Neural cell (in vitro differentiated cells): ENCODE measurements around the gene E2F4. TPM values are rescaled to one million over a fixed set of nuclear protein-coding genes. Genes with fewer than 3 reads are reported as not detected.

Source experiments
- H2AFZ ChIP-seq: fragments of 200-600, 300-800 bp; sonication (generic), shearing (Covaris generic); 2 replicates; pipeline ENCODE4 v1.6.0; 2014; ENCODE audit warnings: low read depth, mild to moderate bottlenecking, antibody characterized with exemption, low read length, moderate library complexity
- H3F3A ChIP-seq: fragments of 200-600 bp; shearing (Covaris generic); 2 replicates; pipeline ENCODE4 v1.6.1; 2016; ENCODE audit warnings: mild to moderate bottlenecking, moderate library complexity, mixed read lengths, antibody characterized with exemption, low read length; ENCODE audit not compliant: insufficient read depth, poor library complexity, severe bottlenecking
- H3K27ac ChIP-seq: fragments of 200-600, 300-800 bp; sonication (generic), shearing (Covaris generic); 2 replicates; pipeline ENCODE4 v1.5.1; 2014; ENCODE audit warnings: mild to moderate bottlenecking, low read length, moderate library complexity
- H3K27me3 ChIP-seq: fragments of 300-800, 200-600 bp; sonication (generic), shearing (Covaris generic); 2 replicates; pipeline ENCODE4 v1.6.0; 2014; ENCODE audit warnings: mild to moderate bottlenecking, low read depth, low read length, moderate library complexity; ENCODE audit not compliant: insufficient read depth
- H3K36me3 ChIP-seq: fragments of 300-800, 200-600 bp; sonication (generic), shearing (Covaris generic); 2 replicates; pipeline ENCODE4 v1.5.1; 2014; ENCODE audit warnings: mild to moderate bottlenecking, antibody characterized with exemption, low read length, moderate library complexity; ENCODE audit not compliant: insufficient read depth
- H3K4me2 ChIP-seq: fragments of 300-800, 200-600 bp; sonication (generic), shearing (Covaris generic); 2 replicates; pipeline ENCODE4 v1.6.0; 2014; ENCODE audit warnings: mild to moderate bottlenecking, low read length
- H3K4me3 ChIP-seq: fragments of 300-800, 200-600 bp; sonication (generic), shearing (Covaris generic); 2 replicates; pipeline ENCODE4 v1.5.1; 2014; ENCODE audit warnings: mild to moderate bottlenecking, low read length, moderate library complexity
- H3K79me2 ChIP-seq: fragments of 200-600 bp; shearing (Covaris generic); replicated peaks from 2 replicates; pipeline ENCODE4 v1.6.0; 2014; ENCODE audit warnings: mild to moderate bottlenecking, low read length, moderate library complexity; ENCODE audit not compliant: insufficient read depth
- H3K9ac ChIP-seq: fragments of 300-800, 200-600 bp; sonication (generic), shearing (Covaris generic); 2 replicates; pipeline ENCODE4 v1.6.1; 2016; ENCODE audit warnings: mild to moderate bottlenecking, low read length, mixed read lengths
- H3K9me2 ChIP-seq: fragments of 200-600 bp; shearing (Covaris generic); 2 replicates; pipeline ENCODE4 v1.6.1; 2016; ENCODE audit warnings: mild to moderate bottlenecking, low read length, mixed read lengths; ENCODE audit not compliant: insufficient read depth
- H3K9me3 ChIP-seq: fragments of 200-600, 300-800 bp; sonication (generic), shearing (Covaris generic); 2 replicates; pipeline ENCODE4 v1.6.1; 2016; ENCODE audit warnings: mild to moderate bottlenecking, mixed run types, low read length, moderate library complexity, mixed read lengths
- H4K20me1 ChIP-seq: fragments of 200-600 bp; shearing (Covaris generic); 2 replicates; pipeline ENCODE4 v1.6.1; 2016; ENCODE audit warnings: mild to moderate bottlenecking, mixed run types; ENCODE audit not compliant: insufficient read depth
- EP300 ChIP-seq: fragments of 450-650 bp; conservative IDR thresholded peaks from 2 replicates; pipeline ENCODE4 v1.6.1; 2014; ENCODE audit warnings: antibody characterized with exemption, mild to moderate bottlenecking, moderate library complexity; ENCODE audit not compliant: poor library complexity, severe bottlenecking
- EZH2 ChIP-seq: fragments of 200-600, 300-800 bp; shearing (Covaris generic), sonication (generic); IDR thresholded peaks from 2 replicates; pipeline ENCODE4 v1.6.1; 2014; ENCODE audit warnings: antibody characterized with exemption, low read length, borderline replicate concordance, mild to moderate bottlenecking; ENCODE audit not compliant: insufficient read depth, poor library complexity, severe bottlenecking
- MXI1 ChIP-seq: fragments of 450-650 bp; conservative IDR thresholded peaks from 2 replicates; pipeline ENCODE4 v1.6.1; 2014; ENCODE audit warnings: antibody characterized with exemption, mild to moderate bottlenecking; ENCODE audit not compliant: poor library complexity, severe bottlenecking
- POLR2AphosphoS5 ChIP-seq: IDR thresholded peaks from 2 replicates; pipeline ENCODE4 v1.6.1; 2012
- RAD21 ChIP-seq: fragments of 450-650 bp; conservative IDR thresholded peaks from 2 replicates; pipeline ENCODE4 v1.6.1; 2014; ENCODE audit warnings: antibody characterized with exemption, mild to moderate bottlenecking, moderate library complexity
- SMC3 ChIP-seq: fragments of 450-650 bp; conservative IDR thresholded peaks from 2 replicates; pipeline ENCODE4 v1.6.1; 2014; ENCODE audit warnings: antibody characterized with exemption, mild to moderate bottlenecking, moderate library complexity; ENCODE audit not compliant: poor library complexity
- TAF1 ChIP-seq: IDR thresholded peaks from 2 replicates; pipeline ENCODE4 v1.6.1; 2012; ENCODE audit warnings: low read depth
- polyA plus RNA-seq: library from polyadenylated mRNA; depleted of rRNA; stranded (reverse); fragments of >200 nt; gene quantifications from 2 replicates; pipeline ENCODE4 v1.2.3, GENCODE V29; 2014
- TF ChIP-seq, protein P1 (sequence below): IDR thresholded peaks from 2 replicates; pipeline ENCODE4 v1.6.1; 2012; ENCODE audit warnings: borderline replicate concordance
- TF ChIP-seq, protein P2 (sequence below): fragments of 450-650 bp; IDR thresholded peaks from 2 replicates; pipeline ENCODE4 v1.5.1; 2014; ENCODE audit warnings: antibody characterized with exemption, mild to moderate bottlenecking, moderate library complexity; ENCODE audit not compliant: poor library complexity, severe bottlenecking

E2F4 gene
- polyA plus RNA-seq, 1 donor from 2014 or later: 112 TPM

DNA sequence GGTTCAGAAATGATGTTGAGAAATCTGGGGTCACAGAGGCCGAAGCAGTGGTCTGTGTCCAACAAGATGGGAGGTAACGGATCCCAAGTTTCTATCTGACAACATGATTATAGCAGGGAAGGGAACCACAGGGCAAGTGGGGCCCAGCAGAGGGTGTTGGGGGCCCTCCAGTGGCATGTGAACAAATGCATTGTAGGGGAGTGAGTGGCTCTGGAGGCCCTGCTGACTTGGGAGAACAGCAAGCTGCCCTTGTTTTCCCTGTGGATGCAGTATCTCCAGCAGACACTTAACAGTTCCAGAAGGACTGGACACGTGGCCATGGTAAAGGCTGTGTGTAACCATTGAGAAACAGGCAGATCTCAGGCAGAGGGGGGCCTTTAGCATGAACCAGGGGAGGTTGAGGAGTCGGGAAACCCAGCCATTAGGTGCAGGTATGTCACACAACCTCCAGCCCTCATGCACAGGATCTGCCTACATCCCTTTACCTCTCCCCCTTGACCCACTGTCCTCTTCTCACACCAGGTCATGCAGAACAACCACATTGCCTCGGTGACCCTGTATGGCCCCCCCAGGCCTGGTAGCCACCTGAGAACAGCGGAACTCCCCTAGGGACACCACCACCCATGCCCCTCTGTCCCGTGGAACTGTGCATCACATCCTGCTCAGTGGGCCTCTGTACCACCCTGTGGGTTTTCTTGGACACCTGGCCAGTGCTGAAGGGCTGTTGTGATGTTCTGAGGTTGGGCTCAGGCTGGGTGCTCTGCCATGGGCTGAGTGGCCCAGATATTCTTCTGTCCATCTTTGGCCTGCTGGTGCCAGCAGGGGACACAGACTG is 45.2 kb upstream of the E2F4 start:
- no peak overlapping the region for H3K9ac ChIP-seq

DNA sequence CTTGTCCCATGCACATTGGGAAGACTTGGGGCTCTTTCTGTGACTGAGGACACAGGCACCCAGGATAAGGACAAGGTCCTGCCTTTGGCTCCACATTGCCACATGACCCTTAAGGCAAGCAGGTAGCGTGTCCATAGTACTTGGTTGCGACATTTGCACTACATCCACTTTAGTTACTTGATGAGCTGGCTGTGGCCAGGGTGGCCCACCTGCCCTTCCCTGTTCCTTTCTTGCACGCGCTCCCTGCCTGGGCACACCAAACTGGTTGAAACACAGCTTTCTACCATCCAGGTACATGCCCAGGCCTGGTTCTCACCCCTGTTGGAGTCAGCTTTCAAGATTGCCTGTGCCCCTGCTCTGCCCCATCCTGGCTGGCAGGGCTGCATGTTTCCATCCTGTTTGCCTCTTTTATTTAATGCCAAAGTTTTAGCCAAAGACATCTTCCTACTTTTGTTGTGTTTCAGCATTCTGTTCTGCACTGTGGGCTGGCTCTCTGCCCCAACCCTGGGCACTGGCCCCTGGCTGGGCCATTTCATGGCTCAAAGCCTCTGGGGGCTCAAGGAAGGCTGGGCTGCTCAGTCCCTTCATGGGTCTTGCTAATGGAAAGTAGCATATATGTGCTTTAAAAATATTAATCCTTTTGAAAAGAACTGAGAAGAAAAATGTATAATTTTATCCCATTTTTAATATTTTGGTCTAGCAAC is 44.4 kb upstream of the E2F4 start:
- Histone ChIP-seq H3K27ac (no peak overlapping the region), H3K79me2 (no peaks in the 10 kb centered on the region), H2AFZ (no peak overlapping the region), H3K9ac (no peak overlapping the region), H3K9me2 (no peaks in the 10 kb centered on the region), H3K36me3 (peaks cover 4% of the 10 kb centered on the region), H3K4me2 (no peak overlapping the region), H4K20me1 (no peaks in the 10 kb centered on the region), H3F3A (no peaks in the 10 kb centered on the region), H3K4me3 (no peak overlapping the region), H3K9me3 (peaks cover 3% of the 10 kb centered on the region), H3K27me3 (peaks cover 43% of the 10 kb centered on the region)
- TF ChIP-seq SMC3 (no peak), TAF1 (no peak), EZH2 (no peak)

More for the DNA sequence above, 45.2 kb upstream of the E2F4 start:
- H3K27me3 ChIP-seq: peaks cover 34% of the 10 kb centered on the region
- H3K4me2 ChIP-seq: no peak overlapping the region
- no peak overlapping the region for H3K4me3 ChIP-seq
- no peaks in the 10 kb centered on the region for H3K79me2 ChIP-seq
- peaks cover 3% of the 10 kb centered on the region for H3K9me3 ChIP-seq
- no peaks in the 10 kb centered on the region for H4K20me1 ChIP-seq
- no peak overlapping the region for H3K27ac ChIP-seq
- no peak for TF ChIP-seq EZH2
- TF ChIP-seq POLR2AphosphoS5: no peak
- TF ChIP-seq RAD21: no peak
- TF ChIP-seq, protein P1, sequence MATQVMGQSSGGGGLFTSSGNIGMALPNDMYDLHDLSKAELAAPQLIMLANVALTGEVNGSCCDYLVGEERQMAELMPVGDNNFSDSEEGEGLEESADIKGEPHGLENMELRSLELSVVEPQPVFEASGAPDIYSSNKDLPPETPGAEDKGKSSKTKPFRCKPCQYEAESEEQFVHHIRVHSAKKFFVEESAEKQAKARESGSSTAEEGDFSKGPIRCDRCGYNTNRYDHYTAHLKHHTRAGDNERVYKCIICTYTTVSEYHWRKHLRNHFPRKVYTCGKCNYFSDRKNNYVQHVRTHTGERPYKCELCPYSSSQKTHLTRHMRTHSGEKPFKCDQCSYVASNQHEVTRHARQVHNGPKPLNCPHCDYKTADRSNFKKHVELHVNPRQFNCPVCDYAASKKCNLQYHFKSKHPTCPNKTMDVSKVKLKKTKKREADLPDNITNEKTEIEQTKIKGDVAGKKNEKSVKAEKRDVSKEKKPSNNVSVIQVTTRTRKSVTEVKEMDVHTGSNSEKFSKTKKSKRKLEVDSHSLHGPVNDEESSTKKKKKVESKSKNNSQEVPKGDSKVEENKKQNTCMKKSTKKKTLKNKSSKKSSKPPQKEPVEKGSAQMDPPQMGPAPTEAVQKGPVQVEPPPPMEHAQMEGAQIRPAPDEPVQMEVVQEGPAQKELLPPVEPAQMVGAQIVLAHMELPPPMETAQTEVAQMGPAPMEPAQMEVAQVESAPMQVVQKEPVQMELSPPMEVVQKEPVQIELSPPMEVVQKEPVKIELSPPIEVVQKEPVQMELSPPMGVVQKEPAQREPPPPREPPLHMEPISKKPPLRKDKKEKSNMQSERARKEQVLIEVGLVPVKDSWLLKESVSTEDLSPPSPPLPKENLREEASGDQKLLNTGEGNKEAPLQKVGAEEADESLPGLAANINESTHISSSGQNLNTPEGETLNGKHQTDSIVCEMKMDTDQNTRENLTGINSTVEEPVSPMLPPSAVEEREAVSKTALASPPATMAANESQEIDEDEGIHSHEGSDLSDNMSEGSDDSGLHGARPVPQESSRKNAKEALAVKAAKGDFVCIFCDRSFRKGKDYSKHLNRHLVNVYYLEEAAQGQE: no peak
- TF ChIP-seq TAF1: no peak
- no peak for TF ChIP-seq MXI1
- no peak for TF ChIP-seq EP300
- TF ChIP-seq SMC3: no peak
- TF ChIP-seq, protein P2, sequence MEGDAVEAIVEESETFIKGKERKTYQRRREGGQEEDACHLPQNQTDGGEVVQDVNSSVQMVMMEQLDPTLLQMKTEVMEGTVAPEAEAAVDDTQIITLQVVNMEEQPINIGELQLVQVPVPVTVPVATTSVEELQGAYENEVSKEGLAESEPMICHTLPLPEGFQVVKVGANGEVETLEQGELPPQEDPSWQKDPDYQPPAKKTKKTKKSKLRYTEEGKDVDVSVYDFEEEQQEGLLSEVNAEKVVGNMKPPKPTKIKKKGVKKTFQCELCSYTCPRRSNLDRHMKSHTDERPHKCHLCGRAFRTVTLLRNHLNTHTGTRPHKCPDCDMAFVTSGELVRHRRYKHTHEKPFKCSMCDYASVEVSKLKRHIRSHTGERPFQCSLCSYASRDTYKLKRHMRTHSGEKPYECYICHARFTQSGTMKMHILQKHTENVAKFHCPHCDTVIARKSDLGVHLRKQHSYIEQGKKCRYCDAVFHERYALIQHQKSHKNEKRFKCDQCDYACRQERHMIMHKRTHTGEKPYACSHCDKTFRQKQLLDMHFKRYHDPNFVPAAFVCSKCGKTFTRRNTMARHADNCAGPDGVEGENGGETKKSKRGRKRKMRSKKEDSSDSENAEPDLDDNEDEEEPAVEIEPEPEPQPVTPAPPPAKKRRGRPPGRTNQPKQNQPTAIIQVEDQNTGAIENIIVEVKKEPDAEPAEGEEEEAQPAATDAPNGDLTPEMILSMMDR: no peak
- no peak overlapping the region for H2AFZ ChIP-seq
- H3K36me3 ChIP-seq: peaks cover 4% of the 10 kb centered on the region
- no peaks in the 10 kb centered on the region for H3F3A ChIP-seq
- no peaks in the 10 kb centered on the region for H3K9me2 ChIP-seq
